ENCODE data around the gene TOX4. TPM values are rescaled to one million over a fixed set of nuclear protein-coding genes. Genes with fewer than 3 reads are reported as not detected.

The TOX4 gene
- total RNA-seq, 2 experiments from 2014 or later, result 65.2 to 65.8 TPM

- POLR2A ChIA-PET, result interaction anchor here (2.1 to 8.0 kb wide), 2 partner anchors 13 to 26 kb away, joined by 7 to 62 read pairs; partner anchors contain the start of gene METTL3
- CTCF ChIA-PET, result interaction anchor here (1.4 to 6.8 kb wide), 2 partner anchors 14 to 26 kb away, joined by 5 to 41 read pairs; partner anchors contain the start of gene METTL3
- no peak for TF ChIP-seq CTCF (IDR thresholded peaks at IDR 0.05)
- H3K27me3 Mint-ChIP-seq, result no peaks in the 10 kb centered on the region
- no peaks in the 10 kb centered on the region for H3K36me3 Mint-ChIP-seq (ENCODE audit: low read depth)
- no peak for DNase-seq
- intact Hi-C loops (cut with micrococcal nuclease), result no loop called here
- H3K27ac Mint-ChIP-seq, result no peak overlapping the region
- peaks cover 21% of the 10 kb centered on the region for H3K4me1 Mint-ChIP-seq (ENCODE audit: low read depth)
- peak overlapping the region; percentile 70 for H3K4me3 Mint-ChIP-seq
- no peaks in the 10 kb centered on the region for H3K9me3 Mint-ChIP-seq
- no peak for ATAC-seq
Measured at GRCh38 chr14:21524575-21525490, 47.8 kb downstream of the TOX4 start.

GRCh38 chr14:21525571-21525961, 48.6 kb downstream of the TOX4 start:
- TF ChIP-seq CTCF (IDR thresholded peaks at IDR 0.05), result no peak
- no peaks in the 10 kb centered on the region for H3K9me3 Mint-ChIP-seq
- intact Hi-C loops (cut with micrococcal nuclease), result no loop called here
- H3K27me3 Mint-ChIP-seq, result no peaks in the 10 kb centered on the region
- H3K4me1 Mint-ChIP-seq (ENCODE audit: low read depth), result peaks cover 19% of the 10 kb centered on the region
- POLR2A ChIA-PET, result interaction anchor here (0.7 to 8.0 kb wide), 4 partner anchors 13 to 141 kb away, joined by 3 to 62 read pairs (median 6); partner anchors contain the start of gene METTL3
- ATAC-seq (peak; percentile 11), DNase-seq (peak; percentile 26)
- H3K27ac Mint-ChIP-seq, result peak overlapping the region; percentile 75
- H3K36me3 Mint-ChIP-seq (ENCODE audit: low read depth), result no peaks in the 10 kb centered on the region
- peak overlapping the region; percentile 70 for H3K4me3 Mint-ChIP-seq
- CTCF ChIA-PET, result interaction anchor here (1.0 to 6.8 kb wide), 7 partner anchors 14 to 421 kb away, joined by 4 to 41 read pairs (median 5); partner anchors contain the start of genes METTL3, RAB2B and TOX4

GRCh38 chr14:21525962-21526671, 49.1 kb downstream of the TOX4 start, which contains the start of gene SALL2:
TSS of gene SALL2 (minus strand) at chr14:21526346. CDS start at chr14:21526127, 219 bp downstream.
- no peaks in the 10 kb centered on the region for H3K36me3 Mint-ChIP-seq (ENCODE audit: low read depth)
- H3K4me3 Mint-ChIP-seq, result peak within 1 kb of the TSS; percentile 70
- ATAC-seq (peak; percentile 90), DNase-seq (peak; percentile 83)
- peak within 1 kb of the TSS; percentile 75 for H3K27ac Mint-ChIP-seq
- H3K4me1 Mint-ChIP-seq (ENCODE audit: low read depth), result peaks cover 16% of the 10 kb centered on the region
- TF ChIP-seq CTCF (IDR thresholded peaks at IDR 0.05), result no peak
- POLR2A ChIA-PET, result interaction anchor here (0.7 to 8.0 kb wide), 7 partner anchors 14 to 141 kb away, joined by 3 to 62 read pairs (median 3); partner anchors contain the start of gene METTL3
- H3K27me3 Mint-ChIP-seq, result no peaks in the 10 kb centered on the region
- CTCF ChIA-PET, result interaction anchor here (0.6 to 6.8 kb wide), 9 partner anchors 15 to 1044 kb away, joined by 3 to 41 read pairs (median 4); partner anchors contain the start of genes METTL3, RAB2B and TOX4
- H3K9me3 Mint-ChIP-seq, result no peaks in the 10 kb centered on the region
- intact Hi-C loops (cut with micrococcal nuclease), result no loop called here

- TF ChIP-seq CTCF (IDR thresholded peaks at IDR 0.05), result no peak
- Mint-ChIP-seq H3K27me3 (no peaks in the 10 kb centered on the region), H3K4me1 (ENCODE audit: low read depth) (peaks cover 16% of the 10 kb centered on the region), H3K36me3 (ENCODE audit: low read depth) (no peaks in the 10 kb centered on the region), H3K27ac (peak overlapping the region; percentile 67), H3K9me3 (no peaks in the 10 kb centered on the region), H3K4me3 (peak overlapping the region; percentile 70)
- ChIA-PET CTCF (interaction anchor here (0.6 to 6.8 kb wide), 8 partner anchors 16 to 1043 kb away, joined by 3 to 41 read pairs (median 4); partner anchors contain the start of genes METTL3, RAB2B and TOX4), POLR2A (interaction anchor here (0.9 to 8.0 kb wide), 6 partner anchors 15 to 90 kb away, joined by 3 to 62 read pairs (median 4); partner anchors contain the start of gene METTL3)
- no peak for ATAC-seq
- no peak for DNase-seq
- intact Hi-C loops (cut with micrococcal nuclease), result no loop called here
Measured at GRCh38 chr14:21526672-21527317, 49.8 kb downstream of the TOX4 start.

Data from activated CD8-positive, alpha-beta T cell treated with anti-CD3 and anti-CD28 coated beads for 36 hours (primary cell).